Measurements from ENCODE around the gene ATR.
A peak's percentile ranks its signal among the peaks of the same experiment; 100 is the strongest.
"Not testable (repeated sequence)": the region's sequence is repeated elsewhere in the genome, so short reads cannot be mapped to it uniquely, and the experiment has no call there.

ATR gene

GRCh38 chr3:142578329-142579223, at the start of gene ATR:
Gene ATR, minus strand, starts transcription at chr3:142578733. Its CDS starts 29 bp downstream, at chr3:142578704.
- peak; percentile 93 to 97 (median 94) for DNase-seq (ENCODE audit: low read depth in 4 of 4, low spot score in 1 of 4)

- no peak for DNase-seq (ENCODE audit: low read depth in 4 of 4, low spot score in 1 of 4)
These were observed 48.4 kb upstream of the ATR start for GRCh38 chr3:142626971-142627370.

GRCh38 chr3:142625153-142625440, 46.6 kb upstream of the ATR start:
- DNase-seq (ENCODE audit: low read depth in 4 of 4, low spot score in 1 of 4) = no peak

- no peak for DNase-seq (ENCODE audit: low read depth in 4 of 4, low spot score in 1 of 4)
These were observed 46.0 kb upstream of the ATR start for GRCh38 chr3:142624341-142625152.

- no peak for DNase-seq (ENCODE audit: low read depth in 4 of 4, low spot score in 1 of 4)
These were observed 44.7 kb upstream of the ATR start for GRCh38 chr3:142623194-142623593.

GRCh38 chr3:142622405-142622804, 43.9 kb upstream of the ATR start:
- no peak for DNase-seq (ENCODE audit: low read depth in 4 of 4, low spot score in 1 of 4)

GRCh38 chr3:142618917-142619461, 40.5 kb upstream of the ATR start:
- DNase-seq (ENCODE audit: low read depth in 4 of 4, low spot score in 1 of 4) = no peak

- no peak for DNase-seq (ENCODE audit: low read depth in 4 of 4, low spot score in 1 of 4)
These were observed 36.6 kb upstream of the ATR start for GRCh38 chr3:142615171-142615570.

GRCh38 chr3:142614059-142614626, 35.6 kb upstream of the ATR start:
- DNase-seq (ENCODE audit: low read depth in 4 of 4, low spot score in 1 of 4) = no peak

GRCh38 chr3:142613491-142613890, 35.0 kb upstream of the ATR start:
- DNase-seq (ENCODE audit: low read depth in 4 of 4, low spot score in 1 of 4) = no peak

- DNase-seq (ENCODE audit: low read depth in 4 of 4, low spot score in 1 of 4) = no peak
These were observed 32.7 kb upstream of the ATR start for GRCh38 chr3:142611206-142611605.

- no peak for DNase-seq (ENCODE audit: low read depth in 4 of 4, low spot score in 1 of 4)
These were observed 30.6 kb upstream of the ATR start for GRCh38 chr3:142609136-142609535.

- DNase-seq (ENCODE audit: low read depth in 4 of 4, low spot score in 1 of 4) = no peak
These were observed 30.1 kb upstream of the ATR start for GRCh38 chr3:142608631-142609030.

GRCh38 chr3:142604940-142605339, 26.4 kb upstream of the ATR start:
- no peak for DNase-seq (ENCODE audit: low read depth in 4 of 4, low spot score in 1 of 4)

GRCh38 chr3:142603386-142603705, 24.8 kb upstream of the ATR start:
- DNase-seq (ENCODE audit: low read depth in 4 of 4, low spot score in 1 of 4) = not testable (repeated sequence)

- no peak for DNase-seq (ENCODE audit: low read depth in 4 of 4, low spot score in 1 of 4)
These were observed 24.3 kb upstream of the ATR start for GRCh38 chr3:142602619-142603385.

GRCh38 chr3:142601713-142602112, 23.2 kb upstream of the ATR start:
- DNase-seq (ENCODE audit: low read depth in 4 of 4, low spot score in 1 of 4) = no peak

- no peak for DNase-seq (ENCODE audit: low read depth in 4 of 4, low spot score in 1 of 4)
These were observed 19.4 kb upstream of the ATR start for GRCh38 chr3:142597906-142598305.

GRCh38 chr3:142596726-142597088, 18.2 kb upstream of the ATR start:
- DNase-seq (ENCODE audit: low read depth in 4 of 4, low spot score in 1 of 4) = no peak

GRCh38 chr3:142595951-142596725, 17.6 kb upstream of the ATR start, which contains the start of gene PLS1:
Gene PLS1, plus strand, starts transcription at chr3:142596393. Its CDS starts 67,845 bp downstream, at chr3:142664238.
- peak; percentile 71 to 80 (median 74) for DNase-seq (ENCODE audit: low read depth in 4 of 4, low spot score in 1 of 4)

All from stimulated activated CD4-positive, alpha-beta T cell treated with anti-CD3 and anti-CD28 coated beads, Interleukin-1b, Interleukin-23, amount 100 ng/mL, for 24 hours (primary cell).